H9 (cell line): ENCODE results near the gene HYDIN. TPM values are rescaled to one million over a fixed set of nuclear protein-coding genes. Genes with fewer than 3 reads are reported as not detected.

Experiments used
- DNase-seq: peaks from one replicate; pipeline ENCODE4 v3.0.0-alpha.2; 2017
- H2AFZ ChIP-seq: one replicate; pipeline ENCODE4 v1.6.1; 2013; ENCODE audit warnings: mild to moderate bottlenecking, low read length, control low read depth, moderate library complexity
- H2AK5ac ChIP-seq: 2 replicates; pipeline ENCODE4 v1.6.1; 2013; ENCODE audit warnings: low read length, control low read depth, mixed read lengths; ENCODE audit not compliant: insufficient read length
- H2BK120ac ChIP-seq: one replicate; pipeline ENCODE4 v1.6.1; 2013; ENCODE audit warnings: low read depth, mild to moderate bottlenecking, low read length, control low read depth, inconsistent platforms; ENCODE audit not compliant: poor library complexity, severe bottlenecking
- H2BK12ac ChIP-seq: 2 replicates; pipeline ENCODE4 v1.6.1; 2013; ENCODE audit warnings: low read length, control low read depth, mixed read lengths, low read depth; ENCODE audit not compliant: insufficient read length
- H2BK15ac ChIP-seq: 2 replicates; pipeline ENCODE4 v1.6.1; 2013; ENCODE audit warnings: low read depth, low read length, control low read depth
- H2BK20ac ChIP-seq: one replicate; pipeline ENCODE4 v1.6.1; 2013; ENCODE audit warnings: low read depth, mild to moderate bottlenecking, low read length, control low read depth, inconsistent platforms; ENCODE audit not compliant: poor library complexity, severe bottlenecking
- H2BK5ac ChIP-seq: 2 replicates; pipeline ENCODE4 v1.6.1; 2013; ENCODE audit warnings: low read length, control low read depth, mixed read lengths; ENCODE audit not compliant: insufficient read length
- H3K14ac ChIP-seq: 2 replicates; pipeline ENCODE4 v1.6.1; 2013; ENCODE audit warnings: low read length, control low read depth; ENCODE audit not compliant: insufficient read depth
- H3K18ac ChIP-seq: 2 replicates; pipeline ENCODE4 v1.6.1; 2013; ENCODE audit warnings: low read depth, mild to moderate bottlenecking, mixed read lengths, low read length, control low read depth; ENCODE audit not compliant: insufficient read length
- H3K23ac ChIP-seq: 2 replicates; pipeline ENCODE4 v1.6.1; 2013; ENCODE audit warnings: low read length, control low read depth, mixed read lengths, low read depth; ENCODE audit not compliant: insufficient read length
- H3K23me2 ChIP-seq: 2 replicates; pipeline ENCODE4 v1.6.1; 2013; ENCODE audit warnings: low read depth, mild to moderate bottlenecking, mixed read lengths, low read length, control low read depth; ENCODE audit not compliant: insufficient read length, poor library complexity, severe bottlenecking
- H3K27ac ChIP-seq: 2 replicates; pipeline ENCODE4 v1.5.1; 2013; ENCODE audit warnings: low read length, control low read depth, mixed read lengths, low read depth; ENCODE audit not compliant: insufficient read length
- H3K27me3 ChIP-seq: 2 replicates; pipeline ENCODE4 v1.6.1; 2013; ENCODE audit warnings: low read length, control low read depth, inconsistent platforms; ENCODE audit not compliant: insufficient read depth
- H3K4ac ChIP-seq: 2 replicates; pipeline ENCODE4 v1.6.1; 2013; ENCODE audit warnings: low read depth, mild to moderate bottlenecking, control low read depth, inconsistent platforms, low read length, moderate library complexity
- H3K4me1 ChIP-seq: 2 replicates; pipeline ENCODE4 v1.6.1; 2013; ENCODE audit warnings: low read length, control low read depth, inconsistent platforms; ENCODE audit not compliant: insufficient read depth
- H3K4me2 ChIP-seq: 2 replicates; pipeline ENCODE4 v1.6.1; 2013; ENCODE audit warnings: low read length, control low read depth, mixed read lengths; ENCODE audit not compliant: insufficient read length, insufficient read depth
- H3K56ac ChIP-seq: 2 replicates; pipeline ENCODE4 v1.6.1; 2013; ENCODE audit warnings: low read depth, mild to moderate bottlenecking, mixed read lengths, low read length, control low read depth; ENCODE audit not compliant: insufficient read length
- H3K79me1 ChIP-seq: 2 replicates; pipeline ENCODE4 v1.6.1; 2013; ENCODE audit warnings: low read depth, mild to moderate bottlenecking, moderate library complexity, low read length, control low read depth, inconsistent platforms; ENCODE audit not compliant: insufficient read depth, poor library complexity, severe bottlenecking
- H3K79me2 ChIP-seq: 2 replicates; pipeline ENCODE4 v1.6.1; 2013; ENCODE audit warnings: low read length, control low read depth, inconsistent platforms; ENCODE audit not compliant: insufficient read depth
- H3K9ac ChIP-seq: 2 replicates; pipeline ENCODE4 v1.6.1; 2013; ENCODE audit warnings: low read length, control low read depth, mixed read lengths; ENCODE audit not compliant: insufficient read length; ENCODE audit errors: extremely low read depth
- H3K9me3 ChIP-seq: one replicate; pipeline ENCODE4 v1.6.1; 2013; ENCODE audit warnings: low read depth, low read length, inconsistent platforms; ENCODE audit not compliant: control insufficient read depth
- H3T11ph ChIP-seq: one replicate; pipeline ENCODE4 v1.6.1; 2013; ENCODE audit warnings: mild to moderate bottlenecking, low read length, control low read depth, inconsistent platforms
- H4K20me1 ChIP-seq: one replicate; pipeline ENCODE4 v1.6.1; 2013; ENCODE audit not compliant: control insufficient read depth, insufficient read length, insufficient read depth
- H4K5ac ChIP-seq: 2 replicates; pipeline ENCODE4 v1.6.1; 2013; ENCODE audit warnings: low read depth, mild to moderate bottlenecking, mixed read lengths, low read length, control low read depth; ENCODE audit not compliant: insufficient read length
- H4K8ac ChIP-seq: replicated peaks from 2 replicates; pipeline ENCODE4 v1.6.1; 2013; ENCODE audit warnings: low read length, control low read depth, mixed read lengths, low read depth; ENCODE audit not compliant: insufficient read length
- H4K91ac ChIP-seq: 2 replicates; pipeline ENCODE4 v1.6.1; 2013; ENCODE audit warnings: low read depth, mild to moderate bottlenecking, moderate library complexity, mixed read lengths, low read length, control low read depth; ENCODE audit not compliant: insufficient read length
- H3K27ac Mint-ChIP-seq, 3 experiments: 2 replicates in 2 of 3; 3 replicates in 1 of 3; pipeline ENCODE4 v1.8.0; 2020 to 2021; ENCODE audit warnings: mixed read lengths in 3 of 3, mild to moderate bottlenecking in 1 of 3, moderate library complexity in 1 of 3
- H3K27me3 Mint-ChIP-seq: 2 replicates; pipeline ENCODE4 v1.8.0; 2021; ENCODE audit warnings: low read depth, mild to moderate bottlenecking, moderate library complexity, mixed read lengths
- H3K36me3 Mint-ChIP-seq, 3 experiments: 2 replicates in 2 of 3; 3 replicates in 1 of 3; pipeline ENCODE4 v1.8.0; 2020 to 2021; ENCODE audit warnings: low read depth in 3 of 3, mixed read lengths in 3 of 3; ENCODE audit not compliant: insufficient read depth in 1 of 3
- H3K4me1 Mint-ChIP-seq, 2 experiments: 2 replicates each; pipeline ENCODE4 v1.8.0; 2020; ENCODE audit warnings: mixed read lengths in 2 of 2
- H3K4me3 Mint-ChIP-seq, 2 experiments: 2 replicates in 1 of 2; 3 replicates in 1 of 2; pipeline ENCODE4 v1.8.0; 2020 to 2021; ENCODE audit warnings: mild to moderate bottlenecking in 2 of 2, mixed read lengths in 2 of 2, moderate library complexity in 1 of 2
- H3K9me3 Mint-ChIP-seq, 2 experiments: 2 replicates in 1 of 2; 3 replicates in 1 of 2; pipeline ENCODE4 v1.8.0; 2020; ENCODE audit warnings: mild to moderate bottlenecking in 2 of 2, mixed read lengths in 2 of 2, moderate library complexity in 1 of 2
- CTCF ChIP-seq: fragments of 200-600 bp; sonication (generic); conservative IDR thresholded peaks from 3 replicates; pipeline ENCODE4 v1.8.0; 2021; ENCODE audit warnings: antibody characterized with exemption, mild to moderate bottlenecking
- WGBS: extraction: QIAGEN DNeasy Blood & Tissue Kit; methylation state at CpG from one replicate; pipeline ENCODE4 v1.1.7; 2013; ENCODE audit warnings: missing lambda C conversion rate, low lambda C conversion rate, mixed read lengths; ENCODE audit not compliant: insufficient read length; ENCODE audit errors: extremely low coverage; 5-methylcytosine and 5-hydroxymethylcytosine counted together
- total RNA-seq: library from RNA; stranded (reverse); gene quantifications from 2 replicates; pipeline ENCODE4 v1.2.1, GENCODE V29; 2021

The HYDIN gene
- total RNA-seq, 1 experiment from 2014 or later = 1.7 TPM

DNA sequence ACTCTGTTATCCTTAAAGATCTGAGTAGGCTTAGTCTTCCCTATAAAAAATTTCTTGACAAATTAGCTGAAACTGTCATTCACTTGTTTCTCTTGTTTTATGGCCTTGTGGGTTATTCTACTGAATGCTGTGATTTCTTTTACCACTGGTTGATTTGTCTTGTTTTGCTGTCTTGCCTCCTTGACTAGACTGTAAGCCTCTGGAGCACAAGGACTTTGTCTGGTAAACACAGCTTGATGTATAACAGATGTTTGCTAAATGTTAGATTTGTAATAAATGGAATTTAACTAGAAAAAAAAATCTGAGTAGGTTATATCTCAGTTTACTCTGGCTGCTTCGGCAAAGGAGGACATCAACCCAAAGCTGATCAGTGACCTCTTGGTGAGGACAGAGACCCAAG lies 451.2 kb downstream of the HYDIN start:
- Histone ChIP-seq H2BK15ac (no peak overlapping the region), H3K56ac (no peak overlapping the region), H2BK120ac (no peak overlapping the region), H3K4me1 (no peaks in the 10 kb centered on the region), H3K9ac (no peak overlapping the region), H3K4me2 (no peak overlapping the region), H2BK12ac (no peak overlapping the region), H3K27ac (no peak overlapping the region), H3K4ac (no peak overlapping the region), H3K79me1 (no peaks in the 10 kb centered on the region), H3K23me2 (no peaks in the 10 kb centered on the region), H3T11ph (no peak overlapping the region), H4K20me1 (no peaks in the 10 kb centered on the region), H2AK5ac (no peak overlapping the region), H2AFZ (no peak overlapping the region), H3K9me3 (no peaks in the 10 kb centered on the region), H2BK5ac (no peak overlapping the region), H3K79me2 (no peaks in the 10 kb centered on the region), H3K27me3 (no peaks in the 10 kb centered on the region), H3K23ac (no peak overlapping the region), H4K8ac (no peak overlapping the region), H3K18ac (no peak overlapping the region), H4K91ac (no peak overlapping the region), H3K14ac (no peak overlapping the region), H2BK20ac (no peak overlapping the region), H4K5ac (no peak overlapping the region)
- DNase-seq = no peak
- H3K36me3 Mint-ChIP-seq = peaks cover 47 to 69% (median 55%) of the 10 kb centered on the region in 3 experiments
- peaks cover 3 to 7% of the 10 kb centered on the region in 2 experiments for H3K4me1 Mint-ChIP-seq
- WGBS = no CpG with 5 or more reads among the region's 1 CpG
- no peak overlapping the region for H3K4me3 Mint-ChIP-seq
- H3K9me3 Mint-ChIP-seq = no peaks in the 10 kb centered on the region; a peak in 2 of 5 replicates
- TF ChIP-seq CTCF = no peak
- peaks cover 2% of the 10 kb centered on the region; the same call in 1 of the 2 replicates for H3K27me3 Mint-ChIP-seq
- H3K27ac Mint-ChIP-seq = peak overlapping the region in 1 of 3 experiments; percentile 46; a peak in 1 of 7 replicates
